K562 (cell line): ENCODE results near the gene SYNGR3. TPM values are rescaled to one million over a fixed set of nuclear protein-coding genes. Genes with fewer than 3 reads are reported as not detected.

Source experiments
- REST ChIP-seq, 2 experiments: fragments of 450-650 bp; formaldehyde crosslinking in 1 of 2; IDR thresholded peaks; 2 replicates each; pipeline versions ENCODE4 v1.4.0 to v1.6.1; 2014 to 2020; ENCODE audit warnings: mild to moderate bottlenecking in 2 of 2, borderline replicate concordance in 1 of 2, low read depth in 1 of 2
- polyA plus RNA-seq, 8 experiments: library from polyadenylated mRNA; depleted of rRNA in 4 of 8; stranded (reverse) in 5 of 8; unstranded in 3 of 8; fragments of >200 nt; fragmentation: Nextera tagmentation in 2 of 8; fragmentation: Illumina TruSeq in 1 of 8; extraction: Ambion mirVana in 2 of 8; extraction: Trizol in 1 of 8; gene quantifications; 2 replicates each; pipeline versions ENCODE4 v1.2.1 to v1.2.3, GENCODE V29; 2011 to 2014; ENCODE audit warnings: inconsistent platforms in 1 of 8, missing spikeins in 1 of 8
- total RNA-seq, 7 experiments: library from RNA; depleted of rRNA in 6 of 7; stranded (reverse); fragments of >200 nt in 6 of 7; fragmentation: Illumina TruSeq in 2 of 7; extraction: Trizol in 2 of 7; gene quantifications; 2 replicates each; pipeline versions ENCODE4 v1.2.1 to v1.2.3, GENCODE V29; 2011 to 2021; ENCODE audit warnings: low replicate concordance in 1 of 7

SYNGR3 gene
- total and polyA plus RNA-seq, 9 of the 15 experiments (the other 6 are each of a cell fraction or from before 2014, with no cell fraction given), result 3.7 to 69.2 (median 36.3) TPM

- TF ChIP-seq REST (IDR thresholded peaks at IDR 0.05; ENCODE audit: borderline replicate concordance) (peak; percentile 18; the same call in 1 of the 2 replicates), REST (CRISPR knock-in tag; IDR thresholded peaks at IDR 0.05; ENCODE audit: low read depth) (no peak)
- TF ChIP-seq, all 486 proteins: peak for 41
Observed at GRCh38 chr16:2027024-2028010, 37.5 kb downstream of the SYNGR3 start (continued).
